ENCODE measurements around the gene SERPINA10.

GRCh38 chr14:94298130-94298529 lies 5.1 kb upstream of the SERPINA10 start:
- TF ChIP-seq ELF4 (IDR thresholded peaks at IDR 0.05): no peak
- TF ChIP-seq FOXM1 (IDR thresholded peaks at IDR 0.05; ENCODE audit: borderline replicate concordance): no peak
- no peak for TF ChIP-seq LEF1 (IDR thresholded peaks at IDR 0.05; ENCODE audit: borderline replicate concordance)
- no peak for TF ChIP-seq NFRKB (IDR thresholded peaks at IDR 0.05)
- no peak for TF ChIP-seq TARDBP (IDR thresholded peaks at IDR 0.05)
- no peak for TF ChIP-seq ARNT (IDR thresholded peaks at IDR 0.05)
- TF ChIP-seq BHLHE40 (IDR thresholded peaks at IDR 0.05; ENCODE audit: borderline replicate concordance): no peak
- TF ChIP-seq FOXK2 (IDR thresholded peaks at IDR 0.05): no peak

Measured in HEK293T (cell line).